Hematopoietic multipotent progenitor cell treated with erythropoietin and hydrocortisone succinate and interleukin-3 and kit ligand, for 17 days (in vitro differentiated cells): ENCODE results near the gene DNAH5.
"Not testable (repeated sequence)": the region's sequence is repeated elsewhere in the genome, so short reads cannot be mapped to it uniquely, and the experiment has no call there.

Source experiments
- DNase-seq: peaks from one replicate; pipeline ENCODE4 v3.0.0-alpha.2; 2015; ENCODE audit warnings: low spot score

DNAH5 gene

GRCh38 chr5:13843175-13843846 lies 101.2 kb downstream of the DNAH5 start:
- DNase-seq = no peak

DNA sequence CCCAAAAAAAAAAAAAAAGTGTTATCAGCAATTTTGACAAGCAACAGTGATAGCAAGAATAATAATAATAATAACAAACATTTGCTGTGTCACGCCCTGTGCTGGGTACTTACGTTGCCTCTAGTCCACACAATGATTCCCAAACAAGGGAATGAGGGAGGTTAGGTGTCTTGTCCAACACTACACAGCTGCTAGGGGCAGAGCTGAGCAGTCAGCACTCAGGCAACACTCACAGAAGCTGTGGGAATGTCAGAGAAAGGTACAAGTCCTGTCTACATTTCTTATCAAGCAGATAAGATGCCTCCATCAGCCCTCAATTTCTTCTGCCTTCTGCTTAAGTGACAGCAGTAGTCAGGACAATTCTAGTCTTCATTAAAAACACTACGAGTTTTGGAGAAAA lies 111.0 kb downstream of the DNAH5 start:
- no peak for DNase-seq

GRCh38 chr5:13831351-13831750 lies 113.1 kb downstream of the DNAH5 start:
- DNase-seq = no peak

DNA sequence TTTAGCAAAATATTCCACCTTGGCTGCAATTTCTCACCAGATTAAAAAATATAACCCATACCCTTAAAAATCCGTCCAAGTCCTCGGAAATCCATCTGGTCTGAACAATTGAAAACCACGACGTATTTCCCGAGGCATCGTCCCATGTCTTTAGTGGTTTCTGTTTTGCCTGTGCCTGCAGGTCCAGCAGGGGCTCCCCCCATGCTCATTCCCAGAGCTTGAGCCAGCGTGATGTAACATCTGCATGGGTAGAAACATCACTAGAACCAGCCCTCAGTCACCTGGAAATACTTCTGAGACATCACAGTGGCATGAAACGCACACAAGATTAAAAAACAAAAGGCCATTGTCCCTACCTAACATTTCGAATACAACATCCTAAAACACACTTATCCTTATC lies 114.0 kb downstream of the DNAH5 start:
- DNase-seq = no peak

GRCh38 chr5:13821366-13821765 lies 123.1 kb downstream of the DNAH5 start:
- DNase-seq = no peak

- no peak for DNase-seq
Measured at GRCh38 chr5:13816126-13816525, 128.4 kb downstream of the DNAH5 start.

GRCh38 chr5:13814301-13814700 lies 130.2 kb downstream of the DNAH5 start:
- no peak for DNase-seq

- DNase-seq = no peak
Measured at GRCh38 chr5:13809921-13810320, 134.6 kb downstream of the DNAH5 start.

GRCh38 chr5:13804336-13804735 lies 140.2 kb downstream of the DNAH5 start:
- DNase-seq = no peak

GRCh38 chr5:13798569-13798968 lies 145.9 kb downstream of the DNAH5 start:
- not testable (repeated sequence) for DNase-seq

GRCh38 chr5:13785781-13786415 lies 158.6 kb downstream of the DNAH5 start:
- DNase-seq = no peak

DNA sequence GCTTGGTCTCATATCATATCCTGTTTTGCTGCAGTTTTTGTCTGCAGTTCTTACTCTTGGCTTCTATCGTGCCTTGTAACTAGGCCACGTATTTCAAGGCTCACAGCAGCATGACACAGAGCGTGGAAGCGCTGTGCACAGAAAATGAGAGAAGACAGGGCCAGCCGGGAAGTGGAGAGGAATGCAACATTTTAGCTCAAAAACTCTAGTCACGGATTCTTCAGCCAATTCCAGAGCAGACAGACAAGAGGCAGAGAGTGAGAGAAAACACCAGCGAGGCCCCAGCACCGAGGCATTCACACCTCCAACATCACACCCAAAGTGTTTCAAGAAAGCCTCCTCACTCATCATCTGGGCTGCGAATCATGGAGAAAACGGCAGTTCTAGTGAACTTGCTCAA lies 160.8 kb downstream of the DNAH5 start:
- DNase-seq = no peak

DNA sequence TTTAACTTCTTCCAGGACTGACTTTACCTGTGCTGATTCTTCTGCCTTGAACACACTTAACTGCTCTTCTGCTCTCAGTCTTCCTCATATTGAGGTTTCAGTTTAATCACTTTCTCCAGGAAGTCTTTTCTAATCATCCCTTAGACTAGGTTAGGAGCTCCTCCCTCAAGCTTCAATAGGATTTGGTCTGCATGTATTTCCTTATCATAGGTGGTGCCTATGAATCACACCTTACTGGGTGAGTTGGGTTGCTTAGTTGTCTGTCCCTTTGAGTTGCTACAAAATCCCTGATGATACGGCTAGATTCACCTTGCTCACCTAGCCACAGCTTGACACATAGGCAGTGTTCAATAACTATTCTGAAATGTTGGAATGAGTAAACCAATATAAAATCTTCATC lies 164.4 kb downstream of the DNAH5 start:
- no peak for DNase-seq

DNA sequence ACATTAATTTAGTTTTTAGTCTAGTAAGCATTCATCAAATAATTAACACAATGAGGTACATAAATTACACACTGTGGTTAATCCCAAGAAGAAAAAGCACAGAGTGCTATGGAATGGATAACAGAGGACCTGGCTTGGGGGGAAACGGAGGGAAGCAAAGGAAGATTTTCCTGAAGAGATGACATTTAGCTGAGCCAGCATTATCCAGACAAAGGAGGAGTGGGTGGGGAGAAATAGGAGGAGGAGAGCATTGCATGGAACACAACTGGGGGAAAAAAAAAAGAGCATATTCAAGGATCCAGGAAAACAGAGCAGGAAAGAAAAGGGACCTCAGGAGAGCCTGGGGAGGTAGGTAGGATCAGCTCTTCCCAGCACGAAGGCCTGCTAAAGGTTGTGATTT lies 170.8 kb downstream of the DNAH5 start:
- DNase-seq = no peak

GRCh38 chr5:13771011-13771571 lies 173.4 kb downstream of the DNAH5 start:
- no peak for DNase-seq

DNA sequence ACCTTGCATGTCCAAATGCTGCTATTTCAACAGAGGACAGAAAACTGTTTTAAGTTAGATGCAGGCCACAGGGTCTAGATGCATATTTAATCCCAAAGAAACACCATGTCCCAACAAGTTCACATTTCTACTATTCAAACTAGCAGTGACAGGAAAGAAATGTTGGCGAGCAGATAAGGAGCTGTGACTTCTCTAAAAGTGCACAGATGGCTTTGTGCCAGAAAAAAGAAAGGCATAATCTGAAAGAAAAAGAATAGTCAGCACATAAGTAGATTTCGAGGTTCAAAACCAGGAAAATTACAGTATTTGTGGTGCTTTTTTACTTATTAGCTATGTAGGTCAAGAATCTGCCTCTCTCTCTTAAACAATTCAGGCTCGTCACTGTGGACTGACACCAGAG lies 178.3 kb downstream of the DNAH5 start:
- DNase-seq = no peak

DNA sequence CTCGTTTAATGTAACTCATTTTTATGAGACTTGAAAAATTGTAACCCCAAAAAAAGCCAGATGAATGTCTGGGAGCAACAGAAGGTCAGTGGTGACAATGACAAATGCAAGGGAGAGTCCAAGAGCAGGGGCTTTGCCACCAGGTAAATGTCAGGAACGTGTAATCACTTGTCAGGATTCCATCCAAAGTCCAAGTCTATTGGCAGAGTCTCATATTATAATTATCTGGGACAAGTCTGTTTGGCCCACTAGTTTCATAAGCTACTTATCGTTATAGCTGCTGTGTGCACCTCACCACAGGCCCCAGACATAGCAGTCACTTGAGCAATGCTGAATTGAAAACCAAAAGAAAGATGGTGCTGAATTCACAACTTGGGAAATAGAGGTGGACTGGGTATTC lies 180.8 kb downstream of the DNAH5 start:
- no peak for DNase-seq

- DNase-seq = no peak
Measured at GRCh38 chr5:13749766-13750165, 194.7 kb downstream of the DNAH5 start.

DNA sequence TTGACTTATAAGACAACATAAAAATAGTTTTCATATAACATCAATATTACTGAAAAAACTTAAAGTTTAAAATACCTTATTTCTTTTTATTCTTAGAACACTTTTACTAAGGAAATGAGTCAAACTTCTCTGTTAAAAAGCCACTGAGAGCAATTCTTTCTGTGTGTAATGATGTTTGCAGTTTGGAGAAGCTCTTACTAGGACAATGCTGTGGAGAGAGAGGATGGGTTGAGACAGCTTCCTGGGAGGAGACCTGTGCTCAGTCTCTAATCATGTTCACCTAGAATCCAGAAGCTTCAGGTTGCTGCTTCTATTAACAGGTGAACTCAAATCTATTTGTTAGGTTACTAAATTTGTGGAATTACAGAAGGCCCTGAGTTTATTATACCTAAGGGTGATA lies 198.5 kb downstream of the DNAH5 start:
- DNase-seq = no peak

DNA sequence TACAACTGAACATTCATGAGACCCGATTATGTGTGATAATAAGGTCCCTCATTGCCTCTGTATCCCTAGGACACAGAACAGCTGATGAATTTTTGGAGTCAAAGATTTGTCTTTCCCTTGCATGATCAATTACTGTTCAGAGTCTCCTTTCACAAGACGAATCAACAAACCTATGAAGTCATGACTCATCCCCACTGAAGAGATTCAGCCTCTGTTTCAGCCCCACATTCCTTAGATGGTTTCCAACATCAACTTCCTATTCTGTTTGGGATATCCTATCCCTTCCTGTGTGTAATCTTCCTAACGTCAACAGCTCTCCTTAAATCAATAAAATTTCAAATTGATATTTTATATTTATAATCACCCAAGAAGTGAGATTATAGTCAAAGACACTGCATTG lies 199.0 kb downstream of the DNAH5 start:
- DNase-seq = no peak

DNA sequence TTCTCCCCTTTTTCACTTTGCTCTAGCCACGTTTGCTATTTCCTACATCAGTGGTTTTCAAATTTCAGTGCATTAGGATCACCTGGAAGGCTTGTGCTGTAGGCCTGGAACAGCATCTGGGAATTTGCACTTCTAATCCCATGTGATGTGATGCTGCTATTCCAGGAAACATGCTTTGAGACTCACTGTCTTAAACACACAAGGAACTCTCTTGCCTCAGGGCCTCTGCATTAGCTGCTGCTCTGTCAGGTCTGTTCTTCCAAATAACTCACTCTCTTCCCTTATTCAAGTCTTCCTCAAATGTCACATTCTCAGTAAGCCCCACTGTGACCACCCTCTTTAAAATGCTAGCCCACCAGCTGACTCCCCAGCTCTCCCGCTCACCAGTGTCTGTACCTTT lies 204.0 kb downstream of the DNAH5 start:
- DNase-seq = no peak

GRCh38 chr5:13739479-13739878 lies 205.0 kb downstream of the DNAH5 start:
- no peak for DNase-seq

- DNase-seq = no peak
Measured at GRCh38 chr5:13735691-13736090, 208.8 kb downstream of the DNAH5 start.

DNA sequence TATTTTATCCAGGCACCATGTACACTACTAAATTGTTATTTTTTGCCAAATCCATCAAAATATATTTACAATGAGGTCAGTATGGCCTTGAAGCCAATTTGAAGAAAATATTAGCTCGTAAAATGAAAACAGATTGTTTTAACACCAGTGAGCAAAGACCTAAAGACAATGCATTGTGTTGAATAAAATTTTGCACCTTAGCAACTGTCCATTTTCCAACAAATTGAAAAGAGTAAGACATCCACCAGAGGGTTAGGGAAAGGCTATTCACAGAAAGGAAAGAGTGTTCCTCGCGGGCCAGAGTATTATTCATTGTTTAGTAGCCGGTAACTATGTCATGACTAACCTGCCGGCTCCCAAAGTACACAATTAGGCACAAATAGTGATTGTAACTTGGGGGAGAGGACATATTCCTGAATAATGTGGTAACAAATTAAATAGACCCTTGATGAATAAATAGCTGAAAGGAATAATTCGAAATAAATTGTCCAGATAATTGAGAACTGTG lies 213.3 kb downstream of the DNAH5 start:
- no peak for DNase-seq
